Activated CD8-positive, alpha-beta T cell treated with anti-CD3 and anti-CD28 coated beads, Interleukin-2, amount 10 ng/mL, durations not matched to agents 7 days and 5 days (primary cell): Measurements from ENCODE around the gene SLC1A7. TPM values are rescaled to one million over a fixed set of nuclear protein-coding genes. Genes with fewer than 3 reads are reported as not detected.

Experiments
- ATAC-seq: fragments of 150-1000 bp; cut with Tn5 transposase; one replicate; pipeline ENCODE4 v1.10.0; 2021; ENCODE audit warnings: moderate library complexity
- CTCF ChIA-PET: fragments of 350-600 bp; sonication (Branson Sonifier 250); formaldehyde crosslinking; loops from one replicate; lab custom pipeline; 2021; ENCODE audit warnings: antibody characterized with exemption; lab: Charles Lee
- POLR2A ChIA-PET: fragments of 350-600 bp; sonication (Branson Sonifier 250); formaldehyde crosslinking; loops from one replicate; lab custom pipeline; 2021; ENCODE audit warnings: antibody characterized with exemption; lab: Charles Lee
- DNase-seq: peaks from one replicate; pipeline ENCODE4 v3.0.0-alpha.2; 2020
- H3K27ac Mint-ChIP-seq: one replicate; pipeline ENCODE4 v1.8.0; 2021; ENCODE audit warnings: mild to moderate bottlenecking, mixed read lengths
- H3K27me3 Mint-ChIP-seq: one replicate; pipeline ENCODE4 v1.8.0; 2021; ENCODE audit warnings: low read depth, mixed read lengths
- H3K36me3 Mint-ChIP-seq: one replicate; pipeline ENCODE4 v1.8.0; 2021; ENCODE audit warnings: low read depth, mixed read lengths
- H3K4me1 Mint-ChIP-seq: one replicate; pipeline ENCODE4 v1.8.0; 2021; ENCODE audit warnings: low read depth, mixed read lengths
- H3K4me3 Mint-ChIP-seq: one replicate; pipeline ENCODE4 v1.8.0; 2021; ENCODE audit warnings: mild to moderate bottlenecking, mixed read lengths
- H3K9me3 Mint-ChIP-seq: one replicate; pipeline ENCODE4 v1.8.0; 2022; ENCODE audit warnings: mixed read lengths; ENCODE audit not compliant: insufficient read depth
- total RNA-seq, 2 experiments: library from RNA; stranded (reverse); gene quantifications; one replicate each; pipeline ENCODE4 v1.2.3, GENCODE V29; 2021

Gene SLC1A7
- total RNA-seq, 2 experiments from 2014 or later, result not detected

DNA sequence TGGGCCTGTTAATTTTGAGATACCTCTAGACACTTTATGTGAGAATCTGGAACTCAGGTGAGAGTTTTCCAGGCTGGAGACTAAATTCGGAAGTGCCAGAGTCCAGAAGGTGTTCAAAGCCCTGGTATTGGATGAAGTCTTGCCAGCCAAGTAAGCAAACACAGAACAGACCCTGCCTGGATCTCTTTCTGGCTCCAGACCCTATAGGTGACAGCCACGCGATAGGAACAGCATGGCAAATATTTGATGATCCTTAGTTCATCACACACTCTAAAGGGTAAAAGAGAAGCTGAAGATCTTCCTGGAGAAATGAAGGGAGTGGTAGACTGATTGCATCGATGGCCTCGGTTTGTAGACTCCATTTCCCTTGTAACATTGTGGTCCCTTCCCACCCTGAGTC is 30.7 kb downstream of the SLC1A7 start:
- no peak for DNase-seq
- Mint-ChIP-seq H3K4me1 (peaks cover 11% of the 10 kb centered on the region), H3K27me3 (peaks cover 4% of the 10 kb centered on the region), H3K9me3 (no peaks in the 10 kb centered on the region), H3K27ac (no peak overlapping the region), H3K36me3 (no peaks in the 10 kb centered on the region), H3K4me3 (no peak overlapping the region)
- POLR2A ChIA-PET, result no interaction called here
- ATAC-seq, result no peak
- CTCF ChIA-PET, result interaction anchor here (0.7 kb wide), 1 partner anchor 10 kb away, joined by 3 read pairs; no protein-coding TSS in a partner anchor

DNA sequence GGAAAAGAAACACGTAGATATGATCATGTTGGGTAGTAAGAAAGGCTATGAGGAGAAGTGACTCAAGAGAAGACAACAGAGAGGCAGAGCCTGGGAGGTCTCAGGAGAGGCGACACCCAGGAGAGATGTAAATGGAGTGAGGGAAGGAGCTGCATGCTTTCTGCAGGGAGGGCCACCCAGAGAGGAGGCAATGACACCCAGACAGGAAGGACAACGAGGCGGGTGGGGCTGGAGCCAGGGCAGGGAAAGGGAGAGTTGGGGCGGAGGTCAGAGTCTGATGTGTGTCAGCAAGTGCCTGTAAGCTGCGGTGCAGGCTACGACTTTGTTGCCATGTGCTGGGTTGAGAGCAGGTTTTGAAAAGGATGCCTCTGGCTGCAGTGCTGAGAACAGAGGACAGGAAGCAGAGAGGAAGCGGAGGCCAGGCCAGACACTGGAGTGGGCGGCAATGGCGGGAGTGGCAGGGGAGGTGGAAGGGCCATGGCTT is 31.3 kb downstream of the SLC1A7 start:
- Mint-ChIP-seq H3K27me3 (peaks cover 4% of the 10 kb centered on the region), H3K27ac (no peak overlapping the region), H3K9me3 (no peaks in the 10 kb centered on the region), H3K36me3 (no peaks in the 10 kb centered on the region), H3K4me1 (peaks cover 11% of the 10 kb centered on the region), H3K4me3 (no peak overlapping the region)
- ATAC-seq (no peak), DNase-seq (no peak)
- ChIA-PET CTCF (no interaction called here), POLR2A (no interaction called here)

DNA sequence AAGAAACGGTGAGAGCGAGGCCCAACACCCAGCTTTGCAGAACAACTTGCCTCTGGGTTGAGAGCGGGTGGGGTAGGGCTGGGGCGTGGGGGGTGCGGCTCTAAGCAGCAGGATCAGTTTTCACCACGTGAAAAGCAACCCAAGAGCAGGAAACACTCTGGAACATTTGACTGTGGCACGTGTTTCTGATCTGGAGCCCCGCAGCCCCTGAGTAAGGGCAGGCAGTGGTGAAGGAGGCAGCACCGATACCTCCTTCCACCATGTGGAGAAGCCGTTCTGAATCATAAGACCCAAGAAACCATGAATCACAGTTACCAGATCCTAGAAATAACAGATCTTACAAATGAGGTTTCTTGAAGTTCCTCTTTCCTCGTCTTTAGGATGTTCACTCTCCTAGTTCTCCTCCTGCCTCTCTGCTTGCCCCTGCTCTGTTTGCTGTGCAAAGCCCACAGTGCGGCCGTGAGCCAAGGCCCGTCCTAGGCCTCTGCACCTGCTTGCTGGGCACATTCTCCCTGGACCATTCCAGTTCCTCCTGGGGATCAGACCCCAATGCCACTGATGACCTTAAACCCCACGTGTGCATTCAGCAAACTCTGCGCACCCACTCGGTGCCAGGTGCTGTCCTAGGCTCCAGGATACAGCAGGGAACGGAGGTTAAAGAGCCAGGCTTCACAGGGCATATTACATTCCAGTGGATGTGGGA is 31.9 kb downstream of the SLC1A7 start:
- ATAC-seq, result no peak
- no peak overlapping the region for H3K27ac Mint-ChIP-seq

DNA sequence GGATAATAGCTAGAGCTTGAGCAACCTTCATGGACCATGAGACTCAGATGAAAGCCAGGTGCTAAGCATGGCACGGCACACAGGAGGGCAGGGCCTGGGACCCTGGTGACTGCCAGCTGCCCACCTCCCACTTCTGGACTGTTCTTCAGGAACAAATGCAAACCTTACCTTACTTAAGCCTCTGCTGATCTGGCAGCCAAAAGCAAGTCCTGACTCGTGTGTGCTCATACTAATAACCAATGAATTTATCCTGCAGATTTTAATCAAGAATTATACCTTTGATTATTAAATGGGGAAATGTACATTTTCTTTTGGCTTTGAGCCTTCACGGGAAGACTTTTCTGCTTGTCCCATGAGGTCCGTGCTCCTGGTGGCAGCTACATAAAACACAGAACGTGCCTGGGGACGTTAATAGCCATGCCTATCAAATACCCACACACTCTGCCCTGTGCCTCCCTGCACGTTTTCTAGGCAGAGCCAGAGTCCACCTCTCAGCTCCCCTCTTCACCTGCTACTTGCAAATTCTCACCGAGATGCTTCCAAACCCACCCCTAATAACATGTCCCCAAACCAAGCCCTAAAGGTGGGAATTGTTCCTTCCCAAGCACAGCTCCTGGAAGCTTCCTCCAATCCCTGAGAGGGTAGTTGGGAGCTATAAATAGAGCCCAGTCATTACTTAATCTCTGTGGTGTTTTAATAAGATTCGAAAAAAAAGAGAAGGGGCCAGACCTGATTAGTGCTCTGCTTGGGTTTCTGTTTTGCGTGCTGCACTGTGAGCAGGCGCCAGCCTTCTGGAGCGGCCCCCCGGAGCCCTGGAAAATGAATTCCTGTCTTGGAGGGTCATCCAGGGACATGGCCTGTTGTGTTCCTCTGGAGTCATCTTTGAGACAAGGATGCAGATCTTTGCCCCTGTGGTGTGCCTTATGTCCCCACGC is 33.5 kb downstream of the SLC1A7 start:
- H3K4me1 Mint-ChIP-seq, result peaks cover 11% of the 10 kb centered on the region
- ATAC-seq, result no peak
- ChIA-PET POLR2A (interaction anchor here (0.6 kb wide), 1 partner anchor 87 kb away, joined by 3 read pairs; no protein-coding TSS in a partner anchor), CTCF (no interaction called here)
- no peaks in the 10 kb centered on the region for H3K36me3 Mint-ChIP-seq
- peaks cover 4% of the 10 kb centered on the region for H3K27me3 Mint-ChIP-seq
- H3K27ac Mint-ChIP-seq, result no peak overlapping the region
- H3K4me3 Mint-ChIP-seq, result no peak overlapping the region
- no peak for DNase-seq
- H3K9me3 Mint-ChIP-seq, result no peaks in the 10 kb centered on the region

More for the DNA sequence above, 31.9 kb downstream of the SLC1A7 start:
- Mint-ChIP-seq H3K27me3 (peaks cover 4% of the 10 kb centered on the region), H3K36me3 (no peaks in the 10 kb centered on the region), H3K9me3 (no peaks in the 10 kb centered on the region), H3K4me1 (peaks cover 11% of the 10 kb centered on the region), H3K4me3 (no peak overlapping the region)
- ChIA-PET POLR2A (no interaction called here), CTCF (no interaction called here)
- no peak for DNase-seq

DNA sequence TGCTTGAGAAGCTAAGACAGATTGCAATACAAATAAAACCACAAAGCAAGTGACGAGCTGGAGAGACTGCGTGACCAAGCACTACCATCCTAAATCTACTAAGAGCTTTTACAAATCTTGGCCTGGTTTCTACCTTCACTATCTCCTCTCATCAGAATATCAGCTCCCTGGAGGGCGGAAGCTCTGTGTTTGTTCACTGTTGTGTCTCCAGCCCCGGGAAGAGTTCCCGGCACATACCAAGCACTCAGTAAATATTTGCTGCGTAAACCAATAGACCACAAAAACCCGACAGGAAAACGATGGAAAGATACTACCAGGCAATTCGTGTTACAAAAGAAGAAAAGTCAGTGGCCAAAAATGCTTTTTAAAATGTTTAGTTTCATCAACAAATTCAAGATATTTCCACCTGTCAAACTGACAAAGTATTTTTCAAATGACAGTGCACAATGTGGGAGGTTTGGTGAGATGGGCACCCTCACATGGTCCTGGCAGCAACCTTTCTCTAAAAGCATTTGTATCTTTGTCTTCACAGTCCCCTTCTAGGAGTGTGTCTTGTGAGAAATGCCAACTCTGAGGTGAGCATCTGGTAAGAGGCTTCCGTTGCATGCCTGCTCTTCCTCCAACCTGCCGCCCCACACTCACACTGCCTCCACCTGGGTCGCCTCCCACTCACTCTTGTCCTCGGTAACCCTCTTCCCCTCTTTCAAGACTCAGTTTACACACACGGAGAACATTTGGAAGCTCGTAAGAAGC is 34.7 kb downstream of the SLC1A7 start:
- DNase-seq, result no peak
- H3K4me3 Mint-ChIP-seq, result no peak overlapping the region
- ChIA-PET CTCF (no interaction called here), POLR2A (interaction anchor here (0.6 kb wide), 2 partner anchors 88 to 180 kb away, joined by 3 read pairs; no protein-coding TSS in a partner anchor)
- H3K27ac Mint-ChIP-seq, result peak overlapping the region; percentile 40
- no peak for ATAC-seq
- peaks cover 4% of the 10 kb centered on the region for H3K27me3 Mint-ChIP-seq
- peaks cover 11% of the 10 kb centered on the region for H3K4me1 Mint-ChIP-seq
- H3K9me3 Mint-ChIP-seq, result no peaks in the 10 kb centered on the region
- H3K36me3 Mint-ChIP-seq, result no peaks in the 10 kb centered on the region

DNA sequence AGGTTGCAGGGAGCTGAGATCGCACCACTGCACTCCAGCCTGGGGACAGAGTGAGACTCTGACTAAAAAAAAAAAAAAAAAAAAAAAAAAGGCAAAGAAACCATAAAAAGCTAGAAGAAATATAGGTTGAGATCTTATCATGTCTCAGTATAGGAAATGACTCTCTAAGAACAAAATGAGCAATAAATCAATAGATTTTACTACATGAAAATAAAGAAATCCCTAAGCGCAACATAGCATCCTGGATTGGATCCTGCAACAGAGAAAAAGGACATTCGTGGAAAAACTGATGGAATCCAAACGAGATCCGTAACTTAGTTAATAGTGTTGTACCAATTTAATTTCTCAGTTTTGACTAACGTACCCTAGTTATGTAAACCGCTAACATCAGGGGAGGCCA is 35.3 kb downstream of the SLC1A7 start:
- H3K36me3 Mint-ChIP-seq, result no peaks in the 10 kb centered on the region
- ChIA-PET CTCF (no interaction called here), POLR2A (interaction anchor here (0.6 kb wide), 1 partner anchor 179 kb away, joined by 3 read pairs; no protein-coding TSS in a partner anchor)
- ATAC-seq, result no peak
- H3K9me3 Mint-ChIP-seq, result no peaks in the 10 kb centered on the region
- peaks cover 4% of the 10 kb centered on the region for H3K27me3 Mint-ChIP-seq
- peaks cover 11% of the 10 kb centered on the region for H3K4me1 Mint-ChIP-seq
- no peak overlapping the region for H3K4me3 Mint-ChIP-seq
- no peak overlapping the region for H3K27ac Mint-ChIP-seq
- DNase-seq, result no peak

DNA sequence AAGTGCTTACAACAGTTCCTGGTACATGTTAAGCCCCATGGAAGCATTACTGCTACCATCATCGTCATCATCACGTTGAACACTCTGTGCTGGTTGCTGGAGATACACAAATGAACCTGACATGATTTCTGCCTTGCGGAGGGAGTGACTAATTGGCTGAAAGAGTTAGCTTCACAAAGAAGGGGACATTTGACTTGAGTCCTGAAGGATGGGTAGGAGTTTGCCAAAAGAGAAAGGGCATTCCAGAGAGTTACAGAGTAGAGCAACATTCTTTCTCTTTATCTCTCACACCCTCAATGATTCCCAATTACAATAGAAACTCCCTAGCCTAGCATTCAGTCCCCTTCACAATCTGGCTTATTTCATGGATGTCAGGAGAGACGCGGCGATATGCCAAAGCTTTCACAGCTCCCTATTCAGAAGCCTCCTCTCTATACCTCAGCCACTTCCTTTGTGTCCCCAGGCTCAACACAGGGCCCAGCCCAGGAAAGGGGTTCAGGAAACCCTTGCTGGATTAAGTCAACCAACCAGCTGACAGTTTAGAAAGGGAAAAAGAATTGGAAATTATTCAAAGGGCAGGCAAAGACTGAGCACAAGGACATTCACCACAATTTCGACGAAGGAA is 38.0 kb downstream of the SLC1A7 start:
- ChIA-PET CTCF (no interaction called here), POLR2A (no interaction called here)
- DNase-seq, result no peak
- Mint-ChIP-seq H3K36me3 (no peaks in the 10 kb centered on the region), H3K4me1 (peaks cover 11% of the 10 kb centered on the region), H3K9me3 (no peaks in the 10 kb centered on the region), H3K27ac (no peak overlapping the region), H3K27me3 (peaks cover 4% of the 10 kb centered on the region), H3K4me3 (no peak overlapping the region)
- no peak for ATAC-seq

DNA sequence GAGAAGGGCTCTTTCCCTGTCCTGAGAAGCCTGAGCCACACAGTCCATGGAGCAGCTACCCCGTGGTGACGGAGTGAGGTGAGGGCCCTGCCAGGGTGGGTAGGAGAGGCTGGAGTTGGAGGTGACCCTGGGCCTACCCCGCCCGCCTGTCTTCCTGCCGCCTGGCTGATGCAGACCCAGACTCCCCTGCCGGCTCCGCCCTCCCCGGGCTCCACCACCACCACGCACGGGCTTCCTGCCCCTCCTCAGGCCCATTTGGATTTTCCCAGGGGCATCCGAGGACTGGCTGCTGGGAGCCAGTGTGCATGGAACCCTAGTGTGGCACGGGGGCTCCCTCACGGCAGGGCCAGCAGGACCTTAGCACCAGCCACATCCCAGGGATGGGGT is 47.9 kb downstream of the SLC1A7 start:
- no peak overlapping the region for H3K27ac Mint-ChIP-seq
- POLR2A ChIA-PET, result no interaction called here

DNA sequence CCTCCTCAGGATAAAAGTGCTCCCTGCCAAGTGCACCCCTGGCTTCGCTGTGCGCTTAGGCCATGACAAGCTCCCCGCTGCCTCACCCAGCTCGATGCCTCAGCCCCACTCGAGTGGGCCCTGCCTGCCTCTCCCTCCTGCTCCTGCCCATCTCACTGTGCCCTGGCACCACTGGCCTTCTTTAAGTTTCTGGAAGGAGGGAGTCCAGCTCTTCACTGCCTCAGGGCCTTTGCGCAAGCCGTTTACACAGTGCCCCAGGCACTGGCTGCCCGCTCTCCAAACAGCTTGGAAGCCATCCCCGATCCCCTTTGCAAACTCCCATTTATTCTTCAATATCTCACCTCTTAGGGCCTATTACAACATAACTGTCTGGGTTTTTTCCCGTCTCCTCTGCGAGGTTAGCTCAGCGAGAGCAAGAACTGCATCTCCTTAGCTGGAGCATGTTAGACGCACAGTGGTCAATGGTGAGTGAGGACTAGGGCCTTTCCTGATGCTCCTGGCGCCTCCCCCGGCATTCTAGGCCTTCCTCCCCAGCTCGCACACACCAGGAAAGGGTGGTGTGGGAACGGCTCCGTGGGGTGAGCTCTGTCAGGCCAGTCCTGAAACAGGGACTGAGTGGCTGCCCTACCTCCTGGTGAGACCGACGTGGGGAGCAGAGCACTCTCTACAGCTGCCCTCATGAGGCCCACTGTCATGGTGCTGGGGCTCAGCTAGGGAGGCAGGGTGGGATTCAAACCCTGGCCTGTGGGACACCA is 48.5 kb downstream of the SLC1A7 start:
- ChIA-PET CTCF (no interaction called here), POLR2A (no interaction called here)
- no peaks in the 10 kb centered on the region for H3K4me1 Mint-ChIP-seq
- H3K27ac Mint-ChIP-seq, result no peak overlapping the region
- H3K27me3 Mint-ChIP-seq, result no peaks in the 10 kb centered on the region
- ATAC-seq, result no peak
- H3K36me3 Mint-ChIP-seq, result no peaks in the 10 kb centered on the region
- H3K9me3 Mint-ChIP-seq, result no peaks in the 10 kb centered on the region
- no peak overlapping the region for H3K4me3 Mint-ChIP-seq
- no peak for DNase-seq

More for the DNA sequence above, 47.9 kb downstream of the SLC1A7 start:
- no peaks in the 10 kb centered on the region for H3K4me1 Mint-ChIP-seq
- ATAC-seq, result no peak
- CTCF ChIA-PET, result no interaction called here
- H3K27me3 Mint-ChIP-seq, result no peaks in the 10 kb centered on the region
- no peaks in the 10 kb centered on the region for H3K9me3 Mint-ChIP-seq
- no peak for DNase-seq
- no peak overlapping the region for H3K4me3 Mint-ChIP-seq
- H3K36me3 Mint-ChIP-seq, result no peaks in the 10 kb centered on the region

DNA sequence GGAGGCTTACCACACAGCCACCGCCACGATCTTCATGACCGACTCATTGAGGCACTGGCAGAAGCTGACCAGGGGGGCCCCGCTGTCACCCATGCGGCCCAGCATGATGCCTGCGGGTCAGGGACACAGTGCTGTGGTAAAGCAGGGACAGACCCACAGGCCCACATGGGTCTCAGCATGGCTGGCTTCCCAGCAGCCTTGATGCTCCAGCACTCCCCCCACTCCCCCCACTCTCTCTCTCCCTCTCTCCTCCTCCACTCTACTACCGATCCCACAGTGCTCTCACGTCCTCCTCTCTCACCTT is 49.0 kb downstream of the SLC1A7 start:
- POLR2A ChIA-PET, result no interaction called here
- no peaks in the 10 kb centered on the region for H3K36me3 Mint-ChIP-seq

More for the DNA sequence above, 49.0 kb downstream of the SLC1A7 start:
- H3K27ac Mint-ChIP-seq, result no peak overlapping the region
- DNase-seq, result no peak
- no peaks in the 10 kb centered on the region for H3K9me3 Mint-ChIP-seq
- no peak for ATAC-seq
- H3K27me3 Mint-ChIP-seq, result no peaks in the 10 kb centered on the region
- CTCF ChIA-PET, result no interaction called here
- no peak overlapping the region for H3K4me3 Mint-ChIP-seq
- H3K4me1 Mint-ChIP-seq, result no peaks in the 10 kb centered on the region
